Forelimb muscle (tissue), 1 donor: ENCODE measurements around the gene WIPI1. TPM values are rescaled to one million over a fixed set of nuclear protein-coding genes. Genes with fewer than 3 reads are reported as not detected.

ENCODE experiments used
- DNase-seq: peaks from one replicate; pipeline ENCODE4 v3.0.0-alpha.2; 2013; ENCODE audit warnings: low read depth
- polyA plus RNA-seq: library from polyadenylated mRNA; unstranded; fragments of 120-200 nt; gene quantifications from one replicate; pipeline ENCODE4 v1.2.1, GENCODE V29; 2013; ENCODE audit not compliant: insufficient read length

The WIPI1 gene
- polyA plus RNA-seq, 1 donor, result 39.9 TPM

GRCh38 chr17:68437979-68438822, 19.1 kb downstream of the WIPI1 start:
- DNase-seq, result no peak

- no peak for DNase-seq
Measured at GRCh38 chr17:68435876-68436842, 21.1 kb downstream of the WIPI1 start.

GRCh38 chr17:68435361-68435760, 21.9 kb downstream of the WIPI1 start:
- no peak for DNase-seq

- DNase-seq, result no peak
Measured at GRCh38 chr17:68433911-68434508, 23.3 kb downstream of the WIPI1 start.

GRCh38 chr17:68433211-68433610, 24.1 kb downstream of the WIPI1 start:
- DNase-seq, result no peak

GRCh38 chr17:68432086-68432864, 25.0 kb downstream of the WIPI1 start:
- DNase-seq, result no peak

GRCh38 chr17:68431661-68432071, 25.6 kb downstream of the WIPI1 start:
- no peak for DNase-seq

GRCh38 chr17:68431045-68431608, 26.2 kb downstream of the WIPI1 start:
- no peak for DNase-seq

- no peak for DNase-seq
Measured at GRCh38 chr17:68429881-68430280, 27.4 kb downstream of the WIPI1 start.

GRCh38 chr17:68428498-68429172, 28.7 kb downstream of the WIPI1 start:
- DNase-seq, result no peak

- no peak for DNase-seq
Measured at GRCh38 chr17:68427575-68427974, 29.7 kb downstream of the WIPI1 start.

- DNase-seq, result no peak
Measured at GRCh38 chr17:68425979-68426378, 31.3 kb downstream of the WIPI1 start.

GRCh38 chr17:68424861-68425260, 32.4 kb downstream of the WIPI1 start:
- DNase-seq, result no peak

GRCh38 chr17:68424203-68424602, 33.1 kb downstream of the WIPI1 start:
- DNase-seq, result no peak

GRCh38 chr17:68423251-68423650, 34.0 kb downstream of the WIPI1 start:
- no peak for DNase-seq

GRCh38 chr17:68422821-68423220, 34.5 kb downstream of the WIPI1 start:
- no peak for DNase-seq

- no peak for DNase-seq
Measured at GRCh38 chr17:68421486-68421885, 35.8 kb downstream of the WIPI1 start.

GRCh38 chr17:68420065-68420464, 37.2 kb downstream of the WIPI1 start:
- DNase-seq, result no peak

GRCh38 chr17:68418876-68419275, 38.4 kb downstream of the WIPI1 start:
- DNase-seq, result no peak

GRCh38 chr17:68417317-68417716, 40.0 kb downstream of the WIPI1 start:
- no peak for DNase-seq
